A673 (cell line): ENCODE data around the gene NOS1AP. TPM values are rescaled to one million over a fixed set of nuclear protein-coding genes. Genes with fewer than 3 reads are reported as not detected.

Experiments used
- BruUV-seq: library from RNA; stranded (reverse); fragments of 400-500 nt; replicated peaks from 2 replicates; lab custom pipeline; 2021; lab: Mats Ljungman, UMichigan
- CTCF ChIA-PET: fragments of 300-600 bp; sonication (Branson Sonifier 250); formaldehyde crosslinking; loops from one replicate; lab custom pipeline; 2022; ENCODE audit warnings: antibody characterized with exemption; lab: Charles Lee
- POLR2A ChIA-PET: fragments of 300-600 bp; sonication (Branson Sonifier 250); formaldehyde crosslinking; loops from one replicate; lab custom pipeline; 2022; ENCODE audit warnings: antibody characterized with exemption; ENCODE audit not compliant: low non-redundant PET; lab: Charles Lee
- DNase-seq: peaks from one replicate; pipeline ENCODE4 v3.0.0-alpha.2; 2015; ENCODE audit warnings: low spot score
- H3K27ac ChIP-seq: fragments of 200-600 bp; sonication (generic); 2 replicates; pipeline ENCODE4 v1.5.1; 2016; ENCODE audit warnings: mixed run types, low read depth, mild to moderate bottlenecking, mixed read lengths, antibody characterized with exemption, low read length; ENCODE audit not compliant: poor library complexity, severe bottlenecking
- H3K27me3 ChIP-seq: fragments of 200-600 bp; sonication (generic); replicated peaks from 2 replicates; pipeline ENCODE4 v1.6.1; 2017; ENCODE audit warnings: mixed run types, low read depth, mild to moderate bottlenecking, mixed read lengths, antibody characterized with exemption, low read length; ENCODE audit not compliant: insufficient read depth, poor library complexity
- H3K36me3 ChIP-seq: fragments of 200-600 bp; sonication (generic); 2 replicates; pipeline ENCODE4 v1.6.1; 2016; ENCODE audit warnings: mixed run types, mild to moderate bottlenecking, mixed read lengths, antibody characterized with exemption, low read length; ENCODE audit not compliant: insufficient read depth, poor library complexity, severe bottlenecking
- H3K4me1 ChIP-seq: fragments of 200-600 bp; sonication (generic); 2 replicates; pipeline ENCODE4 v1.6.1; 2017; ENCODE audit warnings: mixed run types, mild to moderate bottlenecking, mixed read lengths, antibody characterized with exemption, low read length; ENCODE audit not compliant: insufficient read depth, poor library complexity, severe bottlenecking
- H3K4me3 ChIP-seq: fragments of 200-600 bp; sonication (generic); 2 replicates; pipeline ENCODE4 v1.5.1; 2016; ENCODE audit warnings: low read depth, mixed run types, mild to moderate bottlenecking, mixed read lengths, low read length; ENCODE audit not compliant: poor library complexity, severe bottlenecking
- H3K9me3 ChIP-seq: fragments of 200-600 bp; sonication (generic); 2 replicates; pipeline ENCODE4 v1.6.1; 2016; ENCODE audit warnings: mixed run types, low read depth, mild to moderate bottlenecking, mixed read lengths, antibody characterized with exemption, low read length; ENCODE audit not compliant: poor library complexity, severe bottlenecking
- EZH2 ChIP-seq: fragments of 200-600 bp; sonication (generic); IDR thresholded peaks from 2 replicates; pipeline ENCODE4 v1.6.1; 2017; ENCODE audit warnings: borderline replicate concordance, low read depth, mild to moderate bottlenecking, mixed read lengths, antibody characterized with exemption, low read length; ENCODE audit not compliant: poor library complexity, severe bottlenecking
- intact Hi-C: fragments of 100-400 bp; cut with micrococcal nuclease; formaldehyde crosslinking; loops from one replicate; pipeline ENCODE4 v1.10.0; 2022; ENCODE audit not compliant: unreplicated experiment
- total RNA-seq: library from RNA; stranded (reverse); gene quantifications from 2 replicates; pipeline ENCODE4 v1.2.3, GENCODE V29; 2021
- TF ChIP-seq, protein P1 (sequence below): fragments of 300-800, 200-600 bp; sonication (generic); conservative IDR thresholded peaks from 2 replicates; pipeline ENCODE4 v1.5.1; 2017; ENCODE audit warnings: low read depth, mild to moderate bottlenecking, antibody characterized with exemption, low read length, moderate library complexity, mixed read lengths

Gene NOS1AP
- total RNA-seq, 1 experiment from 2014 or later, result 28.0 TPM

DNA sequence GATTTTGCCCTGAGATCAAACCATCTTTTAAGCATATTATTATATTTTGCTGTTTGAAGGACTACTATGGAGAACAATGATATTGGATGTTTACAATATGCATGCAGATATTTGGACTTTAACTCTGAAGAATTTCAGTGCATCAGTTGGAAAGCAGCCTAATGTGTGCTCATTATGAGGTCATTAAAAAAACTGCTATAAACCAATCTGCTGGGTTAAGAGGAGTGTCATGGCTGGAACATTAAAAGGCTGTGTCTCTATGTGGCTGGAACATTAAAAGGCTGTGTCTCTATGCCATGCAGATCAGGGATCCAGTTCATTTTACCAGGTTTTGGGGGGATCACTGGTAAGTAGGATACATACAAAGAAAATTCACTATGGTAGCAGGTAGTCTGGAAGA is 229.5 kb downstream of the NOS1AP start:
- CTCF ChIA-PET, result no interaction called here
- no peak overlapping the region for H3K4me3 ChIP-seq
- POLR2A ChIA-PET, result no interaction called here

DNA sequence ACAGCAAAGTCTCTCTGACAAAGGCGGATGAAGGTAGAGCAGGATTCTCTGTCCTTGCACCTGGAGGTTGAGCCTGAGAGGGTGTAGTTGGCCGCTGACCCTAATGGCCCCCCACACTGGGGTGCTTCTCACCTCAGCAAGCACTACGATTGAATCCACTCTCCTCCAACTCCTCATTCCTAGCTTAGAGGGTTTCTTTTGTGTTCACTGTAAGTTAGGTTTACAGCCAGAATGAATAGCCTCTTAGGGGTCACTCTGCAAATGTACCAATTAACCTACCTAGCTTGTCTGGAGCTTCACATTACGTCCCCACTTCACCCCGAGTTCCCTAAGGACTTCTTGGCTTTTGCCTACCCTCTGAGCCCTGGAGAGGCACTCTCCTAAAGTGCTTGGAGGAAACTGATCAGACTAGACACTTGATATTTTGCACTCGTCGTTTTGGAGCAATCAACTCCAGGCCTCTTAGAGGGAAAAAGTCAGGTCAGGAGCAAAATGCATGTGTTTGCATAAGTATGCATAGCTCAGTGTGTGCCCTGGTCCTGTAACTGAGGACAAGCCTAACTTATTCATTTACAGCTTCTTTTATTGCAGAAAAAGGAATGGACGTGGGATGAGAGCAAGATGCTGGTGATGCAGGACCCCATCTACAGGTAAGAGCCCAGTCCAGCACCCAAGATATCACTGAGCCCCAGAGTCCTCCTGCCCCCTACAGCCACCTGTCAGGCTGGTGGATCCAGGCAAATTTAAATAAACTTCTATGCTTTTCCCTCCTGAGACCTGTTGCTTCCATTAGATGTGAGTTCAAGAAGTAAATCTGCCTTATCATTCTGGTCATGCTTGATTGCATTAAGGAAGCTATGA is 230.8 kb downstream of the NOS1AP start:
- H3K9me3 ChIP-seq, result no peaks in the 10 kb centered on the region
- ChIA-PET POLR2A (interaction anchor here (0.5 kb wide), 1 partner anchor 66 kb away, joined by 3 read pairs; no protein-coding TSS in a partner anchor), CTCF (interaction anchor here (0.6 kb wide), 1 partner anchor 175 kb away, joined by 11 read pairs; no protein-coding TSS in a partner anchor)
- no peaks in the 10 kb centered on the region for H3K27me3 ChIP-seq
- peak overlapping the region; percentile 12 for H3K27ac ChIP-seq
- H3K4me1 ChIP-seq, result peaks cover 49% of the 10 kb centered on the region
- H3K36me3 ChIP-seq, result no peaks in the 10 kb centered on the region
- TF ChIP-seq EZH2, result no peak
- TF ChIP-seq, protein P1, sequence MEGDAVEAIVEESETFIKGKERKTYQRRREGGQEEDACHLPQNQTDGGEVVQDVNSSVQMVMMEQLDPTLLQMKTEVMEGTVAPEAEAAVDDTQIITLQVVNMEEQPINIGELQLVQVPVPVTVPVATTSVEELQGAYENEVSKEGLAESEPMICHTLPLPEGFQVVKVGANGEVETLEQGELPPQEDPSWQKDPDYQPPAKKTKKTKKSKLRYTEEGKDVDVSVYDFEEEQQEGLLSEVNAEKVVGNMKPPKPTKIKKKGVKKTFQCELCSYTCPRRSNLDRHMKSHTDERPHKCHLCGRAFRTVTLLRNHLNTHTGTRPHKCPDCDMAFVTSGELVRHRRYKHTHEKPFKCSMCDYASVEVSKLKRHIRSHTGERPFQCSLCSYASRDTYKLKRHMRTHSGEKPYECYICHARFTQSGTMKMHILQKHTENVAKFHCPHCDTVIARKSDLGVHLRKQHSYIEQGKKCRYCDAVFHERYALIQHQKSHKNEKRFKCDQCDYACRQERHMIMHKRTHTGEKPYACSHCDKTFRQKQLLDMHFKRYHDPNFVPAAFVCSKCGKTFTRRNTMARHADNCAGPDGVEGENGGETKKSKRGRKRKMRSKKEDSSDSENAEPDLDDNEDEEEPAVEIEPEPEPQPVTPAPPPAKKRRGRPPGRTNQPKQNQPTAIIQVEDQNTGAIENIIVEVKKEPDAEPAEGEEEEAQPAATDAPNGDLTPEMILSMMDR, result no peak
- no peak overlapping the region for H3K4me3 ChIP-seq
- no TSS peak for BruUV-seq
- intact Hi-C loops, result no loop called here
- DNase-seq, result no peak

More for the DNA sequence above, 229.5 kb downstream of the NOS1AP start:
- intact Hi-C loops, result loop anchor here (10.0 kb wide), 1 partner anchor 206 kb away; no protein-coding TSS in a partner anchor
- H3K4me1 ChIP-seq, result peaks cover 59% of the 10 kb centered on the region
- H3K27ac ChIP-seq, result no peak overlapping the region
- no peaks in the 10 kb centered on the region for H3K27me3 ChIP-seq
- no TSS peak for BruUV-seq
- no peak for TF ChIP-seq EZH2
- TF ChIP-seq, protein P1, result no peak
- DNase-seq, result no peak
- H3K36me3 ChIP-seq, result no peaks in the 10 kb centered on the region
- H3K9me3 ChIP-seq, result no peaks in the 10 kb centered on the region

DNA sequence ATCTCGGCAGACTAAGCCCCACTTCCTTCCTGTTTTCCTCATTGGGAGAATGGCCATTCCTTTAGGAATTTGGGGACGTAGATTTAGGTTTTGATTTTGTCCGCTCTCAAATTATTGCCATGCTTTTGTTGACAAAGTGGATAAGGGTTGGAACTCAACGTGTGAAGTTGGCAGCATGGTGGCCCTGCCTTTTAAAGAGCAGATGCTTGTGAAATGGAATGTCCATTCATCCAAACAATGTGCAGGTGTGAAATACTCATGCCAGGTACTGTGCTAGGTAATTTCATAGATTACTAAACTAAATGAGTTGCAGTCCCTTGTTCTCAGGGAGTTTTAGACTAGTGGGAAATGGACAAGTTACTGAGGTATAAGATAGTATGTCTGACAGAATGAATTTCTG is 232.2 kb downstream of the NOS1AP start:
- POLR2A ChIA-PET, result no interaction called here
- no peaks in the 10 kb centered on the region for H3K36me3 ChIP-seq
- no TSS peak for BruUV-seq
- no peak for DNase-seq
- CTCF ChIA-PET, result no interaction called here
- no peak for TF ChIP-seq EZH2
- TF ChIP-seq, protein P1, result no peak
- peaks cover 43% of the 10 kb centered on the region for H3K4me1 ChIP-seq
- H3K27me3 ChIP-seq, result no peaks in the 10 kb centered on the region
- intact Hi-C loops, result no loop called here
- H3K27ac ChIP-seq, result peak overlapping the region; percentile 65
- H3K9me3 ChIP-seq, result no peaks in the 10 kb centered on the region
- H3K4me3 ChIP-seq, result no peak overlapping the region
